ENCODE measurements around the gene PHKA2.
"Not testable (repeated sequence)": the region's sequence is repeated elsewhere in the genome, so short reads cannot be mapped to it uniquely, and the experiment has no call there.

The PHKA2 gene, protein sequence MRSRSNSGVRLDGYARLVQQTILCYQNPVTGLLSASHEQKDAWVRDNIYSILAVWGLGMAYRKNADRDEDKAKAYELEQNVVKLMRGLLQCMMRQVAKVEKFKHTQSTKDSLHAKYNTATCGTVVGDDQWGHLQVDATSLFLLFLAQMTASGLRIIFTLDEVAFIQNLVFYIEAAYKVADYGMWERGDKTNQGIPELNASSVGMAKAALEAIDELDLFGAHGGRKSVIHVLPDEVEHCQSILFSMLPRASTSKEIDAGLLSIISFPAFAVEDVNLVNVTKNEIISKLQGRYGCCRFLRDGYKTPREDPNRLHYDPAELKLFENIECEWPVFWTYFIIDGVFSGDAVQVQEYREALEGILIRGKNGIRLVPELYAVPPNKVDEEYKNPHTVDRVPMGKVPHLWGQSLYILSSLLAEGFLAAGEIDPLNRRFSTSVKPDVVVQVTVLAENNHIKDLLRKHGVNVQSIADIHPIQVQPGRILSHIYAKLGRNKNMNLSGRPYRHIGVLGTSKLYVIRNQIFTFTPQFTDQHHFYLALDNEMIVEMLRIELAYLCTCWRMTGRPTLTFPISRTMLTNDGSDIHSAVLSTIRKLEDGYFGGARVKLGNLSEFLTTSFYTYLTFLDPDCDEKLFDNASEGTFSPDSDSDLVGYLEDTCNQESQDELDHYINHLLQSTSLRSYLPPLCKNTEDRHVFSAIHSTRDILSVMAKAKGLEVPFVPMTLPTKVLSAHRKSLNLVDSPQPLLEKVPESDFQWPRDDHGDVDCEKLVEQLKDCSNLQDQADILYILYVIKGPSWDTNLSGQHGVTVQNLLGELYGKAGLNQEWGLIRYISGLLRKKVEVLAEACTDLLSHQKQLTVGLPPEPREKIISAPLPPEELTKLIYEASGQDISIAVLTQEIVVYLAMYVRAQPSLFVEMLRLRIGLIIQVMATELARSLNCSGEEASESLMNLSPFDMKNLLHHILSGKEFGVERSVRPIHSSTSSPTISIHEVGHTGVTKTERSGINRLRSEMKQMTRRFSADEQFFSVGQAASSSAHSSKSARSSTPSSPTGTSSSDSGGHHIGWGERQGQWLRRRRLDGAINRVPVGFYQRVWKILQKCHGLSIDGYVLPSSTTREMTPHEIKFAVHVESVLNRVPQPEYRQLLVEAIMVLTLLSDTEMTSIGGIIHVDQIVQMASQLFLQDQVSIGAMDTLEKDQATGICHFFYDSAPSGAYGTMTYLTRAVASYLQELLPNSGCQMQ

DNA sequence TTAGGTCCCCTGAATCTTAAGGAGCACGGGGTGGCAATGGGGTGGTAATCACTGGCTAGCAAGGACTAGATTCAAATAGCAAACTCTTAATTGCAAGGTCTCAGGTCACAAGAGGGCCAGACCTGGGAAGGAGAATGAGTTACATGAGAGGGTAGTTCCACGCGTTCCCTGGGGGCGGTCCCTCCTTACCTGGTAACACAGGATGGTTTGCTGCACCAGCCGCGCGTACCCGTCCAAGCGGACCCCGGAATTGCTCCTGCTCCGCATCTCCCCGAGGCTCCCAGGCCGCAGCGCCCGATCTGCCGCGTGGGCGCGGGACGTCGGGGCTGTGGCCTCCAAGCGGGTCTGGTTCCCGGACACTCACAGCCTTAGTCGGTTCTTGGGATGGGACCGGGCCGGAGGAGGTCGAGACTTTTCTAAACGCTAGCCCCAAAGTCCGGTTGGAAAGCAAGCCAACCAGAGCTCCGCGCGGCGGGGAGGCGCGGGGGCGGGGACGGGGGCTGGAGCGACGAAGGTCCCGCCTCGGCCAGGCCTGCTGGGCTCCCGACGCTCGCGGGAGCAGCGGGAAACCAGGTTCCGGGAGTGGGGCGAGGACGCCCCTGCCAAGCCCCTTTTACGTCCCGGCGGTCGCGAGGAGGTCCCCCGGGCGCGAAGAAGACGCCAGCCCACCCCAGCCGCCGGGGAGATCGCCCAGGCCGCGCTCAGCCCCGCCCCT, at the start of gene PHKA2:
Gene PHKA2 (minus strand): TSS at position 449 of the 715 bp plus-strand sequence. CDS start 182 bp downstream, at position 267.
- DNase-seq, result no peak

DNA sequence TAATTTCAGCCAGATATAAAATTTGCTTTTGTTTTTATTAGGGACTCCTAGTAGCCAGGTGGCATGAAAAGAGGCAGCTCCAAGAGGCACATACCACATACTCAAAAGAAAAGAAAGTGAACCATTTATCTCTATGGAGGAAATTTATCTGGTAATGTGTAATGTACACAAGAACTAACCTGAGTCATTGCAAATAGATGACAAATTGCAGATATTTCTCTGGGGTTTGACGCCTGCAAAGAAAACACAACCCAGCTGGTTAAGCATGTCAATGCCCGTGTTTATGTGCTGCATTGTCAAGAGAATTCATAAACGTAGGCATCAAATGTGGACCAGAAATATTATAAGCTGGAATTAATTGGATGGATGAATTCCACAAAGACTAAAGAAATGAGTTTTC, 46.9 kb upstream of the PHKA2 start:
- no peak for DNase-seq

DNA sequence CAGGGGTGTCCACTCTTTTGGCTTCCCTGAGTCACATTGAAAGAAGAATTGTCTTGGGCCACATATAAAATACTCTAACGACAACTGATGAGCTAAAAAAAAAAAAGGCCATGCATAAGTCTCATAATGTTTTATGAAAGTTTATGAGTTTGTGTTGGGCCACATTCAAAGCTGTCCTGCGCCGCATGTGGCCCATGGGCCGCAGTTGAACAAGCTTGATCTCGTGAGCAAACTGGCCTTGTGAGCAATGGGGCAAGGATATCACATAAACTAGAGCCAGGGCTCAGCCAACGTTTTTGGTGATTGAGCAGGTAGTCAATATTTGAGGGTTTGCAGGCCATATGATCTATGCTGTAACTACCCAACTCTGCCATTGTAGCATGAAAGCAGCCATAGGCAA, 44.6 kb upstream of the PHKA2 start:
- no peak for DNase-seq

DNA sequence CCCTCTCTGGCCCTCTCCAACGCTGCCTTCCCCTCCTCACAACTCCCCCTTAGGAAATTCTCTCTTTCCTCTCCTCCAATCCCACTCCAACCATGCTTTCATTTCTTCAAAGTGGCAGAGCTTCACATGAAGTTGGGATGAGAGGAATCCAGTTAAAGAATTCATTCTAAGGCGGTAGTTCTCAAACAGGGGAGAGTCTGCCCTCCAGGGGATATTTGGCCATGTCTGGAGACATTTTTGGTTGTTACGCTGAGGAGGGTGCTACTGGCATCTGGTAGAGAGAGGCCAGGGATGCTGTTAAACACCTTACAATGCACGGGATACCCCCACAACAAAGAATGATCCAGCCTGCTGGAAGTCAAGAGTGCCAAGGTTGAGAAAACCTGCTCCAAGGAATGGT, 40.5 kb upstream of the PHKA2 start:
- no peak for DNase-seq

DNA sequence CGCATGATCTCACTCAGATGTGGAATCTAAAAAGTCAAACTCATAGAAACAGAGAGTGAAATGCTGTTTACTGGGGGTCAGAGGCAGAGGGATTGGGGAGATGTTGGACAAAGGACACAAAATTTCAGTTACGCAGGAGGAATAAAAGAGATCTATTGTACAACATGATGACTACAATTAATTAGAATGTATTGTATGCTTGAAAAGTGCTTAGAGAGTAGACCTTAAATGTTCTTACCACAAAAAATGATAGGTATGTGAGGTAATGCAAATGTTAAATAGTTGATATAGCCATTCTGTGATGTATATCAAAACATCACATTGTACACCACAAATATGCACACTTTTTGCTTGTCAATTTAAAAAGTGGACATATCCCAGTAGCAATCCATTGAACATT, 36.1 kb upstream of the PHKA2 start:
- no peak for DNase-seq

DNA sequence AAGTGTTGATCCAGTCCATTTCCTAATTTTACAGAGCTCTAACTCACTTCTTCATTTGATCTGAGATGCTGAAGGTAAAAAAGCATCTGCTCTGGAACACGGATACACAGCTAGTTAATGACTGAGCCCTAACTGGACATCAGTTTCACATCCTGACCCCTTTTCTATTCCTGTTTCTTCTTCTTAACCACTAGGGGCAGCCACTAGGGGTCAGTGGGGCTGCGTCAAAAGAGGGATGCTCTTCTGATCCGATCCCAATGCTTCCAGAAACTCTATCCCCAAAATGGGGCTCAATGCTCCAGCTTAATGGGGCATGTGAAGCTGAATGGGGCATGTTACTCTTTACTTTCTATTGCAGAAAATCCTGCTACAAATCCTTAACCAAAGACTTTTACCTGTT, 33.4 kb upstream of the PHKA2 start:
- DNase-seq, result no peak

DNA sequence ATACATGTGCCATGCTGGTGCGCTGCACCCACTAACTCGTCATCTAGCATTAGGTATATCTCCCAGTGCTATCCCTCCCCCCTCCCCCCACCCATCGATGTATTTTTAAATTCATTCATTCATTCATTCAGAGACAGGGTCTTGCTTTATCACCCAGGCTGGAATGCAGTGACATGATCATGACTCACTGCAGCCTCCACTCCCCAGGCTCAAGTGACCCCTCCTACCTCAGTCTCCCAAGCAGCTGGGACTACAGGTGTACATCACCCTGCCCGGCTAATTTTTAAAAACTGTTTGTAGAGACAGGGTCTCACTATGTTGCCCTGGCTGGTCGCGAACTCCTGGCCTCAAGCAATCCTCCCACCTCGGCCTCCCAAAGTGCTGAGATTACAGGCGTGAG, 32.7 kb upstream of the PHKA2 start:
- DNase-seq, result not testable (repeated sequence)

DNA sequence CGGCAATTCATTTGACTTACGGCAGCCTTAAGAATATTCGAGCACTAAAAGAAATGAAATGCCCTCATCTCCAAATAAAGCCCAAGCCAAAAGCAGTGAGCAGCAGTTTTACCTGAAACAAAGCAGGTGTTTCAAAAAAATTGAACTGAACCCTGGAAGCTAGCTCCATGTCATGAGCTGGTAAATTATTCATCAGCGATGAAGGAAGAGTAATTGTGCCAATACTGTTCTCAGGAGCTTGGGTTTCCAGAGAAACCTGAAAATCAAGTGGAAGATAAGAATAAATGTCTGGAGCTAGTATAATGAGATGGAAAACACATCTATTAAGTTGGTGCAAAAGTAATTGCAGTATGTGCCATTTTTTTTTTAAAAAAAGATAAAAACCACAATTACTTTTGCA, 24.0 kb upstream of the PHKA2 start:
- no peak for DNase-seq

DNA sequence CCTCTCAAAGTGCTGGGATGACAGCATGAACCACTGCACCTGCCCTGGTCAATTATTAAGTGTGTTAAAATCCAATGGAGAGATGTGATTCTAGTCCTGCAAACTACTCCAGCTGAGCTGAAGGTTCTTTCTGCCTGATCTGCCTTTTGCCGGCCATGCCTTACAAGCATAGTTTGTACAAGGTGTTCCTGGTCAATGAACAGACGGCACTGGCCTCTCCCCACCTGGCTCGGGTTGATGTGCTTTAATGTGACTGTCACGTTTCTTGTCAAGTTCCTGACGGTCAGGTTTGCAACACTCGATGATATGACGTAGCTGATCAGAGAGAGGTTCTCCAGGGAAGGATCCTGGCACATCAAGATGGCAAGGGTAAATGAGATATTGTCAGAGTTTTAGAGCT, 23.1 kb upstream of the PHKA2 start:
- DNase-seq, result no peak

DNA sequence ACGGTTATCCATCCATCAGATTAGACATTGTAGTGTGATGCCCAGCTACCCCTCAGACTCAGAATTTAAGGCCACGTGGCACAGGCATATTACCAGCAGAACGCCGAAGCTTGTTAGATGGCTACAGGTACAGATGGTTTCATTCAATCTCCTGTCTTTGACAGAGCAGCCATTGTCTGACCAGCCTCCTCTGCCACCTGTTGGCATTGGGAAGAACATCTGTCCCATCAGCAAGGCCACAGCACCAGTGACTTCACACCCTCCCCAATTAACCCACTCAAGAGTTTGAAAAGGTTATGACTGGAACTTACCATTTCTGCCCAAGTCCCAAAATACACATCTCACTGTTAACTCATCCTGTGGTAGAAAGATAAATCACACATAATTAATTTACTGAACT, 22.0 kb upstream of the PHKA2 start:
- DNase-seq, result no peak

DNA sequence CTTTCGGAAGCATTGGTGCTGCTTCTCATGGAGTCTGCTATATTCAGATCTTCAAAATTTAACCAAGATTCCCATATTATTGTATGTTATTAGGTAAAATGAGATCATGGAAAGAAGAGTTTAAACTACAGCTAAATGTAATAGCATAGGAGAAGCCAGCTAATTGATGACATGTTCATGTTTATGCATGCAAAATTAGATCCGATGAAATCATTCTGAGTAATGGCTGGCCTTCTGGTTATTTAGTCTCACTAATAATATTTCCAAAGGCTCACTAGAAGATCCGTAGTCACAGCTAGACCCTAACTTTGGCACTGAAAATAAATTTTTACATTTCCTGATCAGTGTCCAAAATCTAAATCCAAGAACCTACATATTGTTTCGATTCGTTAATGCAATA, 19.8 kb upstream of the PHKA2 start:
- DNase-seq, result no peak

DNA sequence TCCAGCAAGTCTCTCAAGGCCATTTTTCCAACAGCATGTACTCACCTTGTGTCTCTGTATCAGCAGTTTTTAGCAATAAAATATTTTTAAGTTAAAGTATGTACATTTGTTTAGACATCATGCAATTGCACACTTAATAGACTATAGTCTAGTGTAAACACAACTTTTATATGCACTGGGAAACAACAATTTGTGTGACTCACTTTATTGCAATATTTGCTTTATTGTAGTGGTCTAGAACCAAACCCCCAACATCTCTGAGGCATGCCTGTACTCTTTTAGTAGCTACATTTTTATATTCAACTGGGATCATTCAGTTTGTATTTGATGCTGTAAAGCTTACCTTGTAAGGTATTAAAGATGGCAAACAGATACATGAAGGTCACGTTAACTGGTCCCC, 14.7 kb upstream of the PHKA2 start:
- no peak for DNase-seq

DNA sequence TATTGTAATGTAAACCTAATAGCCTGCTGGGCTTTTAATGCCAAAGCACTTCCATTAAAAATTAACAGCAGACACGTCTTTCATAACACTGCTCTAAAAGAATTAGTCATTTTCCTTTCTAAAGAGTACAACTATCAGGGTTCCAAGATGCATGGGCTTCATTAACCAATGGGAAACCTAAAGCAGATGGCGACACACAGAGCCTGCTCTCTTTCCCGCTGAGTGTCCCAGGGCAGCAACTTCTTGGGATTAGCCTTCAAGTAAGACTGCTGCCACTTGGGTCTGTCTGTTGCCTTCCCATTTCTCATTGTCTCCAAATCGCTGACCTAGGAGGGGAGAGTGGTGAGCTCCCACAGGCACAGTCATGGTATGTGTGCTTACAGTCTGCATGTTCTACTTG, 14.0 kb upstream of the PHKA2 start:
- DNase-seq, result no peak

DNA sequence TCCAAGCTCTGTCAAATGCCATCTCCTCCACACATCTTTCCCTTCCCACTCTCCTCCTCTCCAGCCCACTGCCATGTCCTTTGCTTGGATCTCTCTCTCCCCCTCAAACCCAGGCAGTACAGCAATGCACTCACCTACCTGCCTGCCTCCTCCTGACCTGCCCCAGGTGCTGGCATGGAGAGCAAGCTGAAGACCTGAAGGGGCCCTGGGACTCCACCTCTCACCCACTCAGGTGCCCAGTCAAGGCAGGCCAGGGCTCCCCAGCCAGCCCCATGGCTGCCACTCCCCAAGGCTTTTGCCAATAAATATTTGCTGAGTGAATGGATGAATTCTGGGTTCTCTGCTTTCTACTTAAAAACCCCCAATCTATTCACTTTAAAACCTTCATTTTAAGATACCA, 12.6 kb upstream of the PHKA2 start:
- DNase-seq, result no peak

DNA sequence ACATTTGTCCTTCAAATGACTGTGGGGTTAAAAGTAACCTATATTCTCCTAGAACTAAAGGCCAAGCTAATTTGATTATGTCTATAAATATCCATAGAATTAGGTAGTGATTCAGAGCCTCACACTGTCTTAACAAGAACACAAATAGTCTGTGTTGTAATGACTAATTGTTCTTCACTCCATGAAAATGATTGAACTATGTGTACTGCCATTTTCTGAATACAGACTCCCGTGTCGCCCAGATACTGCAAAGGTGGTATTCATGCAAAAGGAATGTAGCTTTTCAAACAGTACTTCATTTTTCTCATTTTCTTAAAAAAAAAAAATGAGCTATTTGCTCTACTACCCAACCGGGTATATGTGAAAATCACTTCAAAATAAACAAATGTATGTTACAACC, 11.3 kb upstream of the PHKA2 start:
- no peak for DNase-seq

DNA sequence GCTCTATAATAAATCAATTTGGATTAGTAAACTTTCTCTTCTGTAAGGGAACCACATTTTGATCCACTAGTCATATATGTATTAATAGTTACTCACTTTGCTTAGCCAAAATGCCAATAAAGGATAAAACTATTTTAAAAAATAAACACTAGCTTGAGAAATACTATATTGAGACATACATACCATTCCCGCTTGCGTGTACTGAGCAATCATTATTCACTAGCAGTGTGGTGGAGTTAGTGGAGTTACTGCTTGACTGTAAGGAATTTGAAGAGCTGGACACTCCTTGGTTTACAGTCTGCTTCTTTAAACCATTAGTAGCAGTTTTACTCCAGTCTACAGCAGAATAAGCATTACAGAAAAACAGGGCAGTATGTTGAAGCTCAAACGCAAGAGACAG, 10.8 kb upstream of the PHKA2 start:
- no peak for DNase-seq

DNA sequence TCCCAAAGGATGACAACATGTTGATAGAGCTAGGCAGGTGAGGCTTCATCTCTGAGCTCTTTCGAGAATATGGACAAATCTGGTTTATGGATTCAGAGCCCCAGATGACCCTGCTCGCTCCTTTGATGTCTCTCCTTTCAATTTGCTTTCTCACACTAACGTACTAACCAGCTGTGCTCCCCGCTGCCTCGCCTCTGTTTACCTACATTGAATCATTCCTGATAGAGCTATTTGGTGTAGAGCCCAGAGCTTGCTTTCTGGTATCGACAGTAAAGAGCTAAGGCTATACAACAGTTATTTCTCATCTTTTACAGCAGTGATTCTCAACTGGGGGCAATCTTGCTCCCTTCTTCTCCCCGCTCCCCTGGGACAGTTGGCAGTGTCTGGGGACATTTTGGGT, 8.9 kb upstream of the PHKA2 start:
- DNase-seq, result no peak

DNA sequence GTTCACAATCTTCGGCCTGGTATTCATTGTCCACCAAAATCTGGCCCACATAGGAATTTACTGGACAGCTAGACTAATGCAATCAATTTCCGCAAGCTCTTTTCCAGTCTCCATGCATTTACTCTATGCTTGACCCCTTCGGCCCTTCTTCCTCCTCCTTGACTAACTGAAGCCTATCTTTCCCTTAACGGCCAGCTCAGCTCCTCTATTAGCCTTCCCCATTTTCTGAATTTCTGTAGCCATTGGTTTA, 1.2 kb upstream of the PHKA2 start:
- DNase-seq, result no peak

DNA sequence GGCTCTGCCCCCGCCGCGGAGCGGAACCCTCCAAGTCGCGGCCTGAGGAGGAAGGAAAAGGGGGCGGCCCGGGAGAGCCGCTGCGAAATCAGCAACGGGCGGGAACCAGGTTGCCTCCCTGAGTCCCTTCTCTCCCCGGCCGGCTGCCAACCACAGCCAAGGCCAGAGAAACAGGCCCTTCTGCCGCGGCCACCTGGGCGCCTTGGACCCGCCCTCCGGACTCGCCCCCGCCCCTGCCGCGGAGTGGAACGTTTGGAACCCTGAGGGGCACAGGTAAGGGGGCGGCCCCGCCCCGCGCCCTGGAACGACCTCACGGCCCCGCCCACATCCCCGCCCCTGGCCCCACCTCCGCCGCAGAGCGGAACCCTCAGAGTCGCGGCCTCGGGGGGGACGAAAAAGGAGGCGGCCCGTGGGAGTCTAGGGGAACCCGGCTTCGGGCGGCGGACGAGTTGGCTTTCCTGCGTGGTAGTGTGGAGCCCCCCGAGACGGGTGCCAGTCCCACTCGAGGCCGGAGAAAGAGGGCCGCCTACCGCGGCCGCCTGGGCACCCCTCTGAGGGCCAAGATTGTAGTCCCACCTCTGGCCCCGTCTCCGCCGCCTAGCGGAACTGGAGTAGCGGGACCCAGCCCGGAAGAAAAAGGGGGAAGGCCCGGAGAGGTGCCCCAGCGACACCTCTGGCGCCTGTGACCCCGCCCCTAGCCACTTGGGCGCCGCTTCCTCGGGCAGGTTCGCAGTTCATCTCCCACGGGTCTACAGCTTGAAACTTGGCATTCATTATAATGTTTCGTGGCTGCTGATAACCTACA, 669 bp upstream of the PHKA2 start:
- DNase-seq, result peak; percentile 47

DNA sequence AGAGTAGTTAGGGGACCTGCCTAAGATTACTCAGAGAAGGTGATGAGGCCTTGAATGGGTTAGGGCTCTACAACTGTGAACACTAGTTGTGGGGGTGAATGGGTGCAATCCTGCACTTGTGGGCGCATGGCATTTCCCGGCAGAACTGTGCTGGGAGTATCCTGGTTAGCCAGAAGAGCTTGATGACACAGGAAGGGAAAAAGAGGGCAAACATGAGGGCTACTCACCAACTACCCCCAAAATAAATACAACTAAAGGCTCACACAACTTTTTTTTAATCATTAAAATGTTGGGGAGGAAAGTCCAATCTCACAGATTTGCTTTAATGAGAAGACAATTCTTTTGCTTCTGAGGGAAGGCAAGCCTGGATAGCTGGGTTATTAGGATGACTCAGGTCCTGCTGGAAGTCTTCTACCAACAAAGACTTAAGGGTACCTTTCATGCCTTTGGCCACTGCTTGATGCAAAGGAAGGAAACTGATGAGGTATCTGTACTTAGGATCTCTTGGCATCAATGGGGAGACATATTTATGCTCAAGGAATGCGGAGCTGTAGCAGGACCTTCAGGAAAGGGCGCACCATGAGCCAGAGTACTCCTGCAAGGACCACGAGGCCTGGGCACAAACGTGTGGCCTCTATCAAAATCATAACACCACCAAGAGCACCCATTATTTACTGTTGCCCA, 2.6 kb downstream of the PHKA2 start:
- no peak for DNase-seq

DNA sequence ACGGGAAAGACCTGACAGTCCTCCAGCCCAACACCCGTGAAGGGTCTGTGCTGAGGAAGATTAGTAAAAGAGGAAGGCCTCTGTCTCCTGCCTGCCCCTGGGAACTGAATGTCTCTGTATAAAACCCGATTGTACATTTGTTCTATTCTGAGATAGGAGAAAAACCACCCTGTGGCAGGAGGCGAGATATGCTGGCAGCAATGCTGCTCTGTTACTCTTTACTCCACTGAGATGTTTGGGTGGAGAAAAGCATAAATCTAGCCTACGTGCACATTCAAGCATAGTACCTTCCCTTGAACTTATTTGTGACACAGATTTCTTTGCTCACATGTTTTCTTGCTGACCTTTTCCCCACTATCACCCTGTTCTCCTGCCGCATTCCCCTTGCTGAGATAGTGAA, 3.7 kb downstream of the PHKA2 start:
- DNase-seq, result not testable (repeated sequence)

DNA sequence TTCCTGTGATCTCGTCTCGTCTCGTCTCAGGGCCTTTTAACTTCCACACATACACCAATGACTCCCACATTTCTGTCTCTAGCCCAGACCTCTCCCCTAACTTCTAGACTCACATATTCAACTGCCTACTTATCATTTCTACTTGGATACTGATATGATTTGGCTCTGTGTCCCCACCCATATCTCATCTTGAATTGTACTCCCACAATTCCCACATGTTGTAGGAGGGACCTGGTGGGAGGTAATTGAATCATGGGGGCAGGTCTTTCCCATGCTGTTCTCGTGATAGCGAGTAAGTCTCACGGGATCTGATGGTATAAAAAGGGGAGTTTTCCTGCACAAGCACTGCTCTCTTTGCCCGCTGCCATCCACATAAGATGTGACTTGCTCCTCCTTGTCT, 8.9 kb downstream of the PHKA2 start:
- no peak for DNase-seq
